Activated T-helper 1 cell treated with anti-CD3 and anti-CD28 coated beads, Interleukin-2, amount 50 U/mL, for 16 hours (primary cell): ENCODE measurements around the gene NCAM1.
"Not testable (repeated sequence)": the region's sequence is repeated elsewhere in the genome, so short reads cannot be mapped to it uniquely, and the experiment has no call there.

Experiments used
- DNase-seq, 2 donors: peaks; one replicate each; pipeline ENCODE4 v3.0.0-alpha.2; 2020; ENCODE audit warnings: low read depth in 1 of 2, low spot score in 1 of 2

Gene NCAM1

DNA sequence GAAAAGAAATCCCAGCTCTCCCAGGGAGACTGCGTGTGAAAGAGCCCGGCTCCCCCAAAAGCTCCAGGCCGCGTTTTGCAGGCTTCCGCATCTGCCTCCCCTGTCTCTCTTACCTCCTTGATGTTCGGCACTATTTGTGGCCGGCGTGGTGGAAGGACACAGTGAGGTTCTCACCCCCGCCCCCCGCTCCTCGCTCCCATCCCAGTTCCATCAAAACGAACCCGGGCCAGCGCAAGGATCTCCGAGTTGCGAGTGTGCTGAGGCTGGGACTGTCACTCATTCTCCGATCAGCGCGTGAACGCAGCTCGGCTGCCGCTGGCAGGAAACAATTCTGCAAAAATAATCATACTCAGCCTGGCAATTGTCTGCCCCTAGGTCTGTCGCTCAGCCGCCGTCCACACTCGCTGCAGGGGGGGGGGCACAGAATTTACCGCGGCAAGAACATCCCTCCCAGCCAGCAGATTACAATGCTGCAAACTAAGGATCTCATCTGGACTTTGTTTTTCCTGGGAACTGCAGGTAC, at the start of gene NCAM1:
NCAM1 (plus strand) TSS at position 275 of the 523 bp plus-strand sequence.
- DNase-seq, result no peak

DNA sequence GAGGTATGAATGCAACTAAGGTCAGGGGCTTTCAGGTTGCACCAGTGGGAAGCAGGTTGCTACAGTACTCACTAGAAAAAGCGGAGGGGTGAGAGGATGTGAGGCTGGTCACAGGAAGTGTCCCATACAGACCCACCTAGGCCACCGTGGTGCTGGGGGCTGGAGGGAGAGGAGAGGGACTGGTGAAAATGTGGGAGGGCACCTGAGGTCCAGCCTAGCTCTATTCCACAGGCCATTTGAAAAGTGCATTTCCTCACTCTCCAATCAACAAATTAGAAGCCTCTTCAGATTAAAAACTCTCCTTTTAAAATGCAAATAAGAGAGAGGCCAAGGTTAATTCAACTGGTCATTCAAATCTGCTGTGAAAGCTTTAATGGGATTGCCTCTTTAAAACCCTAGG, 38.6 kb upstream of the NCAM1 start:
- no peak for DNase-seq

DNA sequence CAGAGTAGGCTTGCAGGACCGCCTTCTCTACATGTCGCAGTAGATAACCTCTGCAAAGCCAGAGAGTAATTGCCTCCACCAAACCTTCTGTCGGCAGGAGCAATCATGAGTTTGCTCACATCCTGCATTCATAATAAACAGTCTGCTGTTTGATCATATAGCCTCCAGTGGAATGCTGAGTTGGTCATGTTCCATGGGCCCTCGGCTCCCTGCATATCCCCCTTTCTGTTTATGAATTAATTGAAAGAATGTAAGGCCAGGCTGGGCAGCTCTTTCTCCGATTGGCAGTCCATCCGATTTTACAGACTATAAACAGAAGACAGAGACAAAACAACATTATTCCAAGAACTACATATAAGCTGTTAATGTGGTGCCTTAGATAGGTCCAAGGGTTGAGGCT, 36.4 kb upstream of the NCAM1 start:
- not testable (repeated sequence) for DNase-seq

DNA sequence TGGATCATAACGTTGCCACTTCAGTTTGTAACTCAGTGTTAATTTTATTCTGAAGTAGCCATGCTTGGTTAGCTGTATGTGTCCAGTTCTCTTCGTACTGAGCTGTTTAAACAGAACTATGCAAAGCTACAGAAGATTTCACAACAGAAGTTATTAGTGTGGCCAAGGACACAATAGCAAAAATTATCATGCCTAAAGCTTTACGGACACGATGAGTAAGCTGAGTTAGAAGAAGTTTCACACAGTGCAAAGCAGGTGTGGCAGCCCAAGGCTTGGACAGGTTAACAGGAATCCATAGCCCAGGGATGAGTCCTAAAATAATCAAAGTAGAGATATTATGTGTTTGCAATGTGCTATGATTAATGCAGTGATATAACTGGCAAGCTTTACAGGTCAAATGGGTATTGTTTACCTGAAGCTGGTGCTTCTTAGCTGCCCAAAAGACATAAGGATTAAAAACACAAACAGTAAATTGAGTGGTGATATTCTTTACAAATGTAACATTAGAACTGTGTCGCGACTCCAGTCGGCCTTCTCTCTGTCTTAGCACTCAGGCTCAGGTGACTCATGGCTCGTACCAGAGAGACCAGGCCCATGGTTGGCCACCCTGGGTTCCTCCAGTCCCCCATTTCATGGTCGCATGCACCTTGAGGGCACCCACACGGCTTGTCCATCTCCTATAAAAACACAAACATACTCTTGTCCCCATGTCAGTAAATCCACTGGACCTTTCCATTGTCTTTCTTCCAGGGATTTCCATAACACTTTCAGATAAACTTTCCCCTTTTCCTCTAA, 35.5 kb upstream of the NCAM1 start:
- DNase-seq, result no peak

DNA sequence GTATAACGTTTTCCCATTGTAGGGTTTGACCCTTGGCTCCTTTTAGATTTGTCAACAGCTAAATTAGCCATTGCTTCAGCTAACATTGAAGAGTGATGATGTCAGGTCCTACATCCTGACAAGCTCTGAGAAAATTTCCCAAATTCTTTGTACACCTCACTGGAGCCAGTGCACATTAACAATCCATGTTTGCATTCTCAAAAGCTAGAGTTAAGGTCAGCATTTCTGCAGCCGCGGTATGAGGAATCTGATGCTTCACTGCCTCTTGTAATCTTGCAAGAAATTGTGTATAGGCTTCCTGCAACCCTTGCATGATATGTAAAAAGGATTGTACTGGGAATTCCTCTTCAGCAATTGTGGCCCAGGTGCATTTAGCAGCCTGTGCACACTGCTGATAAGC, 33.1 kb upstream of the NCAM1 start:
- DNase-seq, result no peak

DNA sequence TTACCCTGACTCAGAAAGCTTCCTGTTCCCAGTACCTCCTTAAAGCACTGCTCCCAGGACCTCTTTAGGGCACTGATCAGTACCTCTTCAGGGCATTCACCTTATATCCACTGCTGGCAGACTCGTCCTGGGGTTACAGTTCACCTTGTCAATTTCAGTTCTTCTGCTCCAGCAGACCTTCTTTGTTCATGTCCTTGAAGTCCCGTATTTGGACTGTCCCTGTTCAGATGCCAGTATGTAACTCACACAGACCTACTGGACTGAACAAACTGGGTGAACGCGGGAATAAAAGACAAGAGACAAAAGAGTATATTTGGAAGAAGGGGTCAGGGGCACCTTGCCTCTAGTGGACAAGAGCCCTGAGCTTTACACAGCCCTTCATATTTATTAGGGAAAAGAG, 31.8 kb upstream of the NCAM1 start:
- no peak for DNase-seq

DNA sequence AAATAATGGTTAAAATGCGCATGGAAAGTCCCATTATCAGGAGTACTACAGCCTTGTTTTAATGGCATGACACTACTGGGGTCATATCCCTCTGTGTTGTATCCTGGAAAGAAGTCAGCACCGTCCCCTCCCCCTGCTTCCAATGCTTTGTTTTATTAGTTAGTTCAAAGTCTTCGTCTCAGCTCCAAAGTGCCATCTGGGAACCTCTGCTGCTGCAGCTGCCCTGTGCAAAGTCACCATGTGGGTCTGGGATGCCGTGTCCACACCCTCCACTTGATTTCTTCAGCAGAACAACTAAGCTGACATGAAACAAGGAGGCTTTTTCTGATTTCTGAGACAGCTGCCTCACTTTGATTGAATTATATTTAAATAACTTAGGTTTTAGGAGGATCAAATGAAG, 29.5 kb upstream of the NCAM1 start:
- DNase-seq, result no peak

DNA sequence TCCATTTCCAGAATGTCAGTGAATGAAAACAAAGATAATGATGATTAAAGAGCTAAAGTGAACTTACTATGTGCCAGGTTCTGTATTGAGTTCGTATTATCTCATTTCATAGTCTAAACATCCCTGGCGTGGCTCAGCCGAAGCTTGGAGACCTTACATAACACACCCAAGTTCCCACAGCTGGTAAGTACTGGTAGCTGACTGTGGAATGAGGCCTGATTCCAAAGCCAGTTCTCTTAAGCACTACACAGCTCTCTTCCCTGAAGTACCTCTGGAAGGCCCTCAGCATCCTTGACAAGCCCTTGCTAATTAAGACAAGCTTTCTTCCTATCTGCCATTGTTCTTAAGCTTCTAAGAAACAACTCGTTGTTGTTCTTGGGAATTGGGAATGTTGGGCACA, 28.6 kb upstream of the NCAM1 start:
- DNase-seq, result no peak

DNA sequence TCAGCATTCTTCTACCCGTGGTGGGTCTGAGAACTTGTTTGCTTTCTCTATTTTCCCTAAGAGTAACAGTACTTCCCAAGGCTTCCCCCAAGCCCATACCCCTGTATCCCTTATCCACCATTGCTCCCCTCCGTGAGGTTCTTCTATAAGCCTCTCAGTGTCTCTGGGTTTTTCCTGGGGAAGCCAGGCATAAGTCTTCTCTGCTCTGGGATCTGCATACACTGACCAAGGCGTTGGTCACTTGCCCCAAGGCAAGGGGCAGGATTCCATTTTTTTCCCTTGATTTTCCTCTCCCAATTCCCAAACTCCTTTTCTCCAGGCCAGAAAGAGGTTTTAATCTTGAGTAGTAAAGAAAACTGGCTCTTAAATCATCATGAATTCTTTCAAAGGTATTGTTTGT, 27.2 kb upstream of the NCAM1 start:
- DNase-seq, result no peak

DNA sequence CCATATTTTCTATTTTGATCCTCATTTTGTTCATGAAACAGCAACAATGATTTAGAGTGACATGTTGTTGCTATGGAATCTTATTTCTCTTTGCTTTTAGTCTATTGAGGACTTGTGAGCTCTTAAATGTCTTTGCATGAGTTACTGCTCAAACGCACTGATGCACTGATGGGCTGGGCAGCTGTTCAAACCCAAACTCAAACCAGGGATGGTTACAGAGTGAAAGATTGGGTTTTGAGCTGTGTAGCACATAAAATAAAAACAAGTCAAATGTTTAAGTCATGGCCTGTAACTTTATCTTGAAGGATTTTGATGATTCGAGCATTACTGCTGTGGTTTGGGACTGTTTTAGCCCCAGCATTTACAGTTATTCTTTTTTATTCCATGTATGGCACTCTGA, 20.1 kb upstream of the NCAM1 start:
- DNase-seq, result no peak

DNA sequence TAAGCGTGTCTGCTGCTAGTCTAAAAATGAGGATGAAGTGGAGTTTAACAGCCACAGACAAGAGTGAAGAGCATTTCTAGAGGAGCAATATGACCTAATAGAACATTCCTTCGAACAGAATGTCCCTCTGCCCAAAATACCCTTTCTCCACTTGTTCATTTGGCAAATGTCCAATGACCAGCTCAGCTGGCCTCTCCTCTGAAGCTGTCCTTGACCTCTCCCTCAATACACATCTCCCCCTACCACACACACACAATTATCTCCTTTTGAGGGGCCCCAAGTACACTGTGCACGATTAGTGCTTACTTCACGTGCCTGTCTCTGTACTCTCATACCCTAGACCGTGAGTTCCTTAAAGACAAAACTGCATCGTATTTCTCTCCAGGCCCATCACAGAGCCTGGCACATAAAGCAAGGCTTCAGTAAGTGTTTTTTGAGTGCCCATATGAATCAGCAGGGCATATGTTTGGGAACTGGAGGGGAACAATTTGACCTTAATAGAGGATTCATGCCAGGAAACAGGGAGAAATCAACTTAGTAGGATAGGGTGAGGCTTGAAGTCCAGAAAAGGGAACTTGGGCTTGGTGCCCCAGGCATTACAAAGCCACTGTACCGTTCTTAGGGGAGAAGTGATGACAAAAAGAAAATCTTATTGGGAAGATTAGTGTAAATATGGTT, 18.1 kb upstream of the NCAM1 start:
- no peak for DNase-seq

DNA sequence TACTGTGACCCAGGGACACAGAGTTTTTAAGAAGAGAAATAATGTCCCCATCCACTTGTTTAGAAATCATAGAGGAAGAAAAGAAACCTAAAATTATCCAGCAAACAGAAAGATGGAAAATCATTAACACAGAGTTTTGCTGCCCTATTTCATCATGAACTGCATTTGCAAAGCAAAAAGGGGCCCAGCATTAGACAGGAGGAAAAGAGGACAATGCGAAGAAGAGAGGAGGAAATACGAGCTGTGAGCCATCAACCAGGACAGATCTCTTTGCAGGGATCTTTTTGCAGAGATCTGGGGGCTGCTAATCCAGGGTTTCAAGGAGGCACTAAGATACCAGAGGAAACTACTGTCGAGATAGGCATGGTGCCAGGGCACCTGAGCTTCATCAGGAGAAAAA, 14.4 kb upstream of the NCAM1 start:
- DNase-seq, result no peak

DNA sequence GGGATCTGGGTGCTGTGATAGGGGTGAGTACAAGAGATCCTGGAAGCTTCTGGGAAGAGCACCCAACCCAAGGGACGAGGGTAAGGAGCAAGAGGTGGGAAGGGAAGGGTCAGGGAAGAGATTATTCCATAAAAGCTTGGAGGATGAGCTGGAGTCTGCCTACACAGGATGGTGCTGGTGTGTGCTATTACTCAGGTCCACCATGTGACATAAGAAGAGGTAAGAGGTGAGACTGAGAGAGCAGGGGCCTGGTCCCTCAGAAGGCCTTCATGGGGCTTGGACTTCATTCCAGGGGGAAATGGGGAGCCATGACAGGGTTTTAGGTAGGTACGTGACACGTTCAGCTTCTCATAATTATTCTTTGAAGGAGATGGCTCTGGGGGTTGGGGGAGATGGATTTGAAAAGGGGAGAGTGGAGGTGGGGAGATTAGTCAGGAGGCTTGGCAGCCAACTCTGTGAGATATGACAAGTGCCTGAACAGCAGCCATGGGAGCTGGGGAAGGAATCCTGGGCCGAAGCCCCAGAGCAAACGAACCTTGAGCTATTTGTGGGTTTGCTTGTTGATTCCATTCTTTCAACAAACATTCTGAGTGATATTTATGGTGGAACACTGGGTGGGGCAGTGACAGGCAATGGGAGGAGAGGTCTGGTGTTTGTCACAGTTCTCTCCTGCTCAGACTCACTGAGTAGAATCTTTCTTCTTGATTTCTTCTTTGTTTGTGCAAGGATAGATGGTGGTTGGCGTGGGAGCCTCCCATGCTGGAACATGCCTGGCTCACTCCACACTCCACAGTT, 11.2 kb upstream of the NCAM1 start:
- DNase-seq, result no peak

DNA sequence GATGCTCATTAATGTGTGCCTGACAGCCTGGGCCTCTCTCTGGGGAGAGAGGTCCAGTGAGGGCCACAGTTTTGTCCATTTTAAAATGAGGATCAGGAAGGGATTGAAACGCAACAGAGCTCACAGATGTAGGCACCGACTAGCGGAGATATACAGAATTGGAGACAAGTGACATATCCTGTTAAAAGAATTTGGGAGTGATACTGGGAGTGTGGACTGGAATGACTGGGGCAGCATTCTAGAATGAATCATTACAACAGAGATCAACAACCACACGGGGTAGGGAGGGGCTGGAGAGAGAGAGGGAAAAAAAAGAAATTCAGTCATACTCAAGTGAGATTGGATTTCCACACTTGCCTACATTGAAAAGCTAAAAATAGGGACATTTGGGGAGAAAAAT, 2.5 kb upstream of the NCAM1 start:
- DNase-seq, result no peak

DNA sequence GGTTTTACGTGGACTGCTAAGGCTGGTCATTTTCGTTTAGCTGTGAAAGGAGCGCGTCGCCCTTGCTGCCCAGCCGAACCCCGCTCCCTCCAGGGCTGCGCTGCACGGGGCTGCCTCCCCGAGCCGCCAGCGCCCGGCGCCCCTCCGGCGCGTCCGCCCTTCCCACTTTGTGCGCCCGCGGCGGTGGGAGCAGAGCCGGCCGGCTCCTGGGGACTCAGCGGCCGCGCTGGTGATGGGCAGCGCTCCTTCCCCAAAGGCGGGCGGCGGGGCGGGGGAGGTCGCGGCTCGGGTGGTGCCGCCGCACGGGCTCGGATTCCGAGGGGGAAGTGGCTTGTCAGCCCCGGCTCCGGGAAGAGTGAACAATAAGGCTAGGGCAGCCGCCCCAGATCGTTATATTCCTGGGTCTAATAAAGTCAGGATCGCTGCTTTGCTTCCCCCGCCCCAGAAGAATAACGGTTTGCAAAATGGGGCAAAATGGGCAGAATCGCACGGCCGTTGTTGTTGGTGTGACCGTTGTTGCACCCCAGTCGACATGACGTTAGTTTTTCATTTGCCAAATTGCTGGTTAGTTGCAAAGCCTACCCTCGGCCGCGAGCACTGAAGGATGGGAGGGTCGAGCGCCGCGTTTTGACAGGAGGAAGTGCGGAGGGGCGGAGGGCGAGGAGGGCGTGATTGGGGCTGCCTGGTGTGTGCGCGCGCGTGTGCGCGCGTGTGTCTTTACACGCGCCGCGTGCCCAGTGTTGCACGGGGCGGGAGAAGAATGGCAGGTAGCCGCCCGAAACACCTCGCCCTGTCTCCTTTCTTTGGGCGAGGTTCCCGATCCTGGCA, 745 bp downstream of the NCAM1 start:
- DNase-seq, result no peak

DNA sequence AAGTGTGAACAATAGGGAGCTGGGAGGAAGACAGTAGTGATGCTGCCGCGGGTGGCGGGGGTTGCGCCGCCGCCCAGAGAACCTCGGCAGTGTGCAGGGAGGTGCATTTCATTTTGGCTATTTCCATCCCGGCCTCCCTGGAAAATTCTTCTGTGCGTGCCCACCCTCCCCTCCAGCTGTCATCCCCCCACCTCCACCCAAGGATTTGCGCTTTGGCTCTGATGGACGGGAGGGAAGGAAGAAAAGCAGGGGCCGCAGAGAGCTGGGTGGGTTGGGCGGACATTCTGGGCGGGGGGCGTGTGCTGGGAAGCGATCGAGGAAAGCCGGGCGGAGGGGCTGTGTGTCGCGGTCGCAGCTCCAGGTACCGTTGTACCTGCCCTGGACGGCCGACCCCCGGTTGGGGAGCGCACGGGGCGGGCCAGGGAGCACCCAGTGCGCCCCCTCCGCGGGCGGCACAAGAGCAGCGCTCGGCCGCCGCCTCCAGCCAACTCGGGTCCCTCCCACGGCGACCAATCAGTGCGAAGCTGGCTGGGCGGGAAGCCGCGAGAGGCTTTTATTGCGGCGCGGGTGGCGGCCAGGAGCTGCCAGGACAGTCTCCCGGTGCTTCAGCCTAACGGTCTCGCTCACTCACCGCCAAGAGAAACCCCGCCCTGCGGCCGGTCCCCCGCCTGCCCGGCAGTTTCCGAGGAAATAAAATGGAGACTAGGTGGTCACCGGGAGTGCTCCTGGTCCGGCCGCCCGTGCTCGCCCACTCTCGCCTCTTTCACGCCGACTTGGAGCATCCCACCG, 1.6 kb downstream of the NCAM1 start:
- no peak for DNase-seq

DNA sequence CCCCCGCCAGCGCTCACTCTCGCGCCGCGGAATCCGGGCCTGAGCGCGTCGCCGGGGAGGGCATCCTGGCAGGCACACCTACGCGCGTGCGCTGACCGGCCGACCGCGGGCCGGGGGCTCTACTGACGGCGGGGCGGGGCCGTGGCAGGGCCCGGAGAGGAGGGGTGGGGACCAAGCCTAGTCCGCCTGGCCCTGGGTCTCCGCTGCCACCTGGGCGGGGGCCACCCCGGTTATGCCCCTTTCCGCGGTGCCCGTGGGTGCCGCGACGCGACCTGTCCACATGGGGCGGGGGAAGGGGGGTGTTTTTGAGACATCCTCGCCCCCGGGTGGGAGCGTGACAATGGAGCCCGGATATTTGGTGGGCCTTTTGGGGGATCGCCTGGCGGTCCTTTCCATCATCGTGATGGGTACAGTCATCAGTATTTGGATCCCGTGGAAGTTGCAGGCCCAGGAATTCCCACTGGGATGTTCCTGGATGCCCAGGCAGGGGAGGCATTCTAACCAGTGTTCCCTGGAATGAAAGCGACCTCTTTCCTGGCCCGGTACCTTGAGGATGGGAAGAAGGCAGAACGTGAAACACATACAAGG, 2.2 kb downstream of the NCAM1 start:
- no peak for DNase-seq

DNA sequence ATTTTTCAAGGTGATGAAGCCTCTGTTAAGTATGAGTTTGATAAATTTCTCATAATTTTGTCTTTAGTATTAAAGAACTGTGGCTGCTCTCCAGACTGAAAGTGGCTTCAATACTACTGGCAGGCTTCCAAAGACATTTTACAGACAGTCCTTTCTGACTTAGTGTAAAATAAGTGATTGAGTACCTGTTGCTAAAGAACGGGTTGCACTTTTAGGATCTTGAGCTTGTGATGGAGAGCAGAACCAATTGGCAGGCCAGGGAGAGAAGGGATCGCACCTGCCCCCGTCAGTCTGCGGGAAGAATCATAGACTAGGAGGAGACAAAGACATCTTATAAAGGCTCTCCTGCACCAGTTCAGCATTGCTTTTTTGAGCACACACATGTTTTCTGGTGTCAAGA, 4.4 kb downstream of the NCAM1 start:
- DNase-seq, result no peak

DNA sequence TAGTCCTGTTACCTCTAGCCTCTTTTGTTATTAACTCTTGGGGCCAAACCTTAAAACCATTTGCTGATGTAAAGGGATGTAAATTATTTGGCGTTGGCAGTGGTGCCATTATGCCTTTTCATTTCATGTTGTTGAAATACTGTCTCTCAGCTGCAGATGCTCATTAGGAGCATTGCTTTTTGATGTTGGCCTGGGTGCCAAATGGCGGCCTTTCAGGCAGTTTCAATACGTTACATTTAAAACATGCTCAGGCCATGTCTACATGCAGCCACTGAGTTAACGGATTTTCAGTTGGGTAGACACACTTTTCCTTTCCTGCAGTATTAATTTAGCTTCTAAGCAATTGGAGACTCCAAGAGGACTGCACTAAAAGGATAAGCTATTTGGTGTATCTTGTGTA, 5.3 kb downstream of the NCAM1 start:
- DNase-seq, result no peak

DNA sequence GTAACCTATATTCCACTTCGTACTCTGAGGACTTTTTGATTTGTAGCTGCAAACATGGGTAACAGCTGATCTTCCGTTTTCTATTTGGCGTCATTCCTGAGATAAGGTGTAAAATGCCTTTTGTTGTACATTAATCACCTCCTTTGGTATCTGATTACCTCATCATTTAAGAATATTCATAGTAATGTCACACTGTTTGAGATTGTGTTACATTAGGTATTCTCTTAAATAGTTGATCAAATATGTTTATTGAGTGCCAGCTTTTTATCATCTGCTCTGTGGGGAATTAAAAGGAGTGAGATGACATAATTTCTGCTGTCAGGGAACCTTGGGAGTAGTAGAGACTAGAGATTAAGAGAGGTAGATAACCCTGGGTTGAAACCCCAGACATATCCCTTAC, 5.9 kb downstream of the NCAM1 start:
- no peak for DNase-seq
